MV-4-11 (cell line): ENCODE measurements around the gene ZMYND8.
A peak's percentile ranks its signal among the peaks of the same experiment; 100 is the strongest.
"Not testable (repeated sequence)": the region's sequence is repeated elsewhere in the genome, so short reads cannot be mapped to it uniquely, and the experiment has no call there.

Experiments
- DNase-seq: peaks from one replicate; lab custom pipeline; 2025; lab: John Stamatoyannopoulos, UW

Gene ZMYND8

DNA sequence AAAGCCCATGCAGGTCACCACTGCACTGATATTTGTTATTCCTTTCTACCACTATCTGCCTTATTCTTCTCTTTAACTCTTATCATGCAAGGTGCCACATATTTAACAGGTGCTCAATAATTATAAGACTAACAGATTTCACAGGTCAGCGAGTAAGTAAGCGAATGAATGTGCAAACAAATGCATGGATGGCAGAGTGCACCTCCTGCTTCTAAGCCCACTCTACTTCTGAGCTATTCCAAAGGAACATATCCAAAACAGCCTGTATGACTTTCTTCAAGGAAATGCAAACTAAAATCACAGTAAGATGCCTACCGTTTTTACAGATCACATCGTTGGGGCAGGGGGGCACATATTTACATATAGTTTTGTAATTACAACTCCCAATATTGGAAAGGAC, 71.3 kb downstream of the ZMYND8 start:
- no peak for DNase-seq

DNA sequence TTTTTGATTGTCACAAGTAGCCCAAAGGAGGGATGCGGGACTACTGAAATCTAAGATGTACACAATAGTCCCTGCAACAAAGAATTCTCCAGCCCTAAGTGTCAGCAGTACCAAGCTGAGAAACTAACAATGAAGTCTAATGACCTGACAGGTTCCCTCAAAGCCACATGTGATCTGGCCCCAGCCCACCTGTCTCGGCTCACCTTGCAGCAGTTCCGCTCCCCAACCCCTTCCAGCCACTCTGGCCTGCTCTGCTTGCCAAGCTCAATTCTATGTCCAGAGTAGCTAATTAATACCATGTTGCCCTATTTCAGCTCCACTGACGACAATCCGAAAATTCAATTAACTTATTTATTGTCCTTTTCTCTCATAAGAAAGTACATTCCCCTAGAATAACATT, 72.1 kb downstream of the ZMYND8 start:
- DNase-seq = no peak

DNA sequence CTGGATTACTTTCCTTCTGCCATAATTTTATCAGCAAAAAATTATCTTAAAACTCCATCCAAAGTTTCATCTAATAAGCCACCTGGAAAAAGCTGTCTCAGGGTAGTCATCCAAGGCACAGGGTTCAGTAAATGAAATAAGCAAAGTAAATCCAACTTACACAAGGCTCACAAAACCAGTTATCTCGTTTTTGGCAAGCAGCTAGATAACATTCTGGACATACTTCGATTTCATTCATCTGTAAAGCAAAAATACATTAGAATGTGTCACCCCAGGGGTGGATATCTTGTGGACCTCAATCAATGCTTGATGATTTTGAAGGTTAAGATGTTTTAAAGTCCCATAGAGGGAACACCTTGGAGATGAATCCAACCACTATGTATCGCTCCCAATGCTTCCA, 73.1 kb downstream of the ZMYND8 start:
- no peak for DNase-seq

DNA sequence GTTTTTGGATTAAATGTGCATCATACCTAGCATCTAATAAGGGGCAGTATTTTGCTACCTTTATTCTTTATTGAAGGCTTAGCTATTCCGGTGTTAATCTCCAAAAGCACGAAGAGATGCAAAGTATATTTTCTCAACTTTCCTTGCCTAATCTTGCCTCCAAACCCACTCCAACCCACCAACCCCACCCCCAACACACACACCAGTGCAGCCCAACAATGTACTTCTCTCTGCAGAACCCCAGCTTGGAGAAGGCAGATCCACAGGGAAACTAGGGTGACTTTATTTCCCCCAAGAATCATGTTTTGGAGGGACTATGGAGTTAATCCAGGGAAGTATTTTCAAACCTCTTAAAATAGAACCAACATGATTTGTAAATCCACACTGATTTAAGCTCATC, 73.6 kb downstream of the ZMYND8 start:
- DNase-seq = no peak

DNA sequence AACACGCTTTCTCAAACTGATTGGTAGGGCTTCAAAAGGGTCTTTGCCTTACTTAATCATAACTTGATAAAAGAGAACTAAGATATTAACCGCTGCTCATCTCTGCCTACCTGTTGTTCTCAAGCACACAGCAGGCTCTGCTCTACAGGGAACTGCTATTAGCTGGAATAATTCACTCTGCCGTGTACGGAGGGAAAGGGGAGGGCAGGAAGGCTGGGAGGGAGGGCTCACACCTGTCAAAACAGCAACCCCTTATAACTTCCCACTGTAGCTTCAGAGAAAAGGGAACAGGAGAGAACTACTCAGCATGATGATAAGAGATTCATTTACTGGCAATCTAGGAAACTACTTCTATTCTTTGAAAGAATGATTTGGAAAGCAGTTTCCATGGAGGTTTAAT, 75.1 kb downstream of the ZMYND8 start:
- DNase-seq = no peak

DNA sequence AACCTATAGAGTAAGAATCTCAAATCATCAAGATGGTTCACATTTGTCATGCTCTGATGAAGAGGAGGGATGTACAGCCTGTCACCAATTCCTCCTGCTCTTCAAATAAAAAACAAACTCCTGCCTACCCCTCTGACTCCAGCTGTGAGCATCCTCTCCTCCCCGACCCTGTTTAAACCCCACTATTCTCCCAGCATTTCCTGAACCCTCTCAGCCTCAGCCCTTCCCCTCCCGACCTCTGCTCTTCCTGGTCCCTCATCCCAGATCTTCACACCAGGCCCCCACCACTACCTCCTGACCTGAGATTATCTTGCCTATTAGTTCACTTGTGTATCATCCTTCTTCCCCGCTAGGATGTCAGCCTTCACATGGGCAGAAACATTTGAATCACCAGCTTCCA, 75.8 kb downstream of the ZMYND8 start:
- DNase-seq = no peak

DNA sequence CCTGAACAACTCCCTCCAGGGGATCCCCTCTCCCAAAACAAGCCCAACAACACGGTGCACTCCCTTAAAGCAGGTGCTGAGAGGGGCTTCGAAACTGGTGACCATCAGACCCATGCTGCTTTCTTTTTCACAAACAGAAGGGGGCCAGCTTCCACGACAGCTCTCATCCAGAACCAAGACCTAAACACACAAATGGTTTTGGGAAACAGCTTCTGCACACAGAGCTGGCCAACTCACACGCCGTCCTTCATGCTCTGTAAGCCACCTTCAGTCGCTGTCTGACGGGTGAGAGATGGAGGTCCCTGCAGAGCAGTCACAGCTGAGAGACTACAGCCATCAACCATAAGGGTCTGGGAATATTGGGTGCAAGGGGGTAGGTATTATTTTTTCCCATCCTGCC, 76.3 kb downstream of the ZMYND8 start:
- DNase-seq = no peak

DNA sequence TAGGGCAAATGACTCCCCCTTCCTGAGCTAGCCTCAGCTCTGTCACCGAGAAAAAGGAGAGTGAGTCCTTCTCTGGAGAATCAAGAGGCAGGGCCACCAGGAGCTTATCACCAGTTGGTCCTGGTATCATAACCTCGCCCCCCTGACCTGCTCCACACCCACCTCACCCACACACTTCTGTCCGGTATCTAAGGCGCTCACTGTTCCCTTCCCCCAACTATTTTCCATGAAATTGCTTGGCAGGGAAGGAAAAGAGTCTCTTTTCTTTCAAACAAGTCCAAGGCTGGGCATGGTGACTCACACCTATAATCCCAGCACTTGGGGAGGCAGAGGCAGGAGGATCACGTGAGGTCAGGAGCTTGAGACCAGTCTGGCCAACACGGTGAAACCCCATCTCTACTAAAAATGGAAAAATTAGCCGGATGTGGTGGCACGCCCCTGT, 77.6 kb downstream of the ZMYND8 start:
- DNase-seq = no peak

DNA sequence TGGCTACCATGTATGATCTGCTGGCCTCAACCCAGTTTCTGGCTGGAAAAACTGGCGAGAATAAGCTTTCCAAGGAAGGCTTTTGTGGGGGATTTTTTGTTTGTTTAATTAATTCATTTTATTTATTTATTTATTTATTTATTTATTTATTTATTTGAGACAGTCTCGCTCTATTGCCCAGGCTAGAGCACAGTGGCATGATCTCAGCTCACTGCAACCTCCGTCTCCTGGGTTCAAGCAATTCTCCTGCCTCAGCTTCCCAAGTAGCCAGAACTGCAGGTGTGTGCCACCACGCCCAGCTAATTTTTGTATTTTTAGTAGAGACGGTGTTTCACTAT, 79.0 kb downstream of the ZMYND8 start:
- not testable (repeated sequence) for DNase-seq

DNA sequence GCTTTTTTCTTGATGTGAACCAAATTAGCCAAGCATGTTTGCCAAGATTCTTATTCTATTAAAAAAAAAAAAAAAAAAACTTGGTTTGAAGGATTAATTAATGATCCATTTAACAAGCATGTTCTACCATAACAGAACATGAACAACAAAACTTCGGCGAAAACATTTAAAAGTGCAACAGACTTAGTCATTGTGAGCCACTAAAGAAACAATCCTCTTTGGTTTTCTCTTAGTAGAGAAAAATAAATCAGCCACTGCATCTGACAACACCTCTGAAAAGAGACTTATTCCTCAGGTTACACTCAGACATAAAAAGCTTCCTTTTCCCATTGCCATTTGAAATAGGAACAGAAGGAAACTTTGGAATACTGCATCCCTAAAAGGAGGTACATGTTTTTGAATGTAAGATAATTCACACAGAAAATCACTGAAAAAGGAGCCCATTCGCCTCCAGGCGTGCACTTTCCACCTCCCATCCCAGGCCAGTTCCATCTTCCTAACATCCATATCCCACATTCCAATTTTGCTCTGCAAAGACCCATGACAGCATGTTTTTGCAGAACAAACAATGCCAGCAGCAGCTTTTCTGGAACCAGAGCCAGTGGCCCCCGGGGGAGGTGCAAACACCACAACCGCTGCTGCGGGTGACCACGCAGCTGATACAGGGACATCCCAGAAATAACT, 79.5 kb downstream of the ZMYND8 start:
- peak; percentile 21 for DNase-seq

DNA sequence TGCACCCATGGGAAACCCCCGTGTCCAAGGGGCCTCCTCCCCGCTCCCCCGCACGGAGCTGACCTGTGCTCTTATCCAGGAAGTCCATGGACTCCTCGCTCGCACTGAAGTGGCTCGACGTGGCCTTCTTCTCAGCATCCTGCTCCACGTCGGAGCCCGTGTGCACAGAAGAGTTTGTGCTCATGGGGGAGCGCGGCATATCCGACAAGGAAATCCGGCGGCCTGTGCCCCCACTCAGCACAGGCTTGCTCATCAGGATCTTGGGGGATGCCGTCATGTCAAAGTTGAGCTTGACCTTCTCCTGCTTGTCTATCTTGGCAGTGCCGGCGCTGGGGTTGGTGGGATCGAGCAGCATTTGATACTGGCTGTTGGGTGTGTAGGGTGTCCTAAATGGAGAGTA, 80.2 kb downstream of the ZMYND8 start:
- no peak for DNase-seq

DNA sequence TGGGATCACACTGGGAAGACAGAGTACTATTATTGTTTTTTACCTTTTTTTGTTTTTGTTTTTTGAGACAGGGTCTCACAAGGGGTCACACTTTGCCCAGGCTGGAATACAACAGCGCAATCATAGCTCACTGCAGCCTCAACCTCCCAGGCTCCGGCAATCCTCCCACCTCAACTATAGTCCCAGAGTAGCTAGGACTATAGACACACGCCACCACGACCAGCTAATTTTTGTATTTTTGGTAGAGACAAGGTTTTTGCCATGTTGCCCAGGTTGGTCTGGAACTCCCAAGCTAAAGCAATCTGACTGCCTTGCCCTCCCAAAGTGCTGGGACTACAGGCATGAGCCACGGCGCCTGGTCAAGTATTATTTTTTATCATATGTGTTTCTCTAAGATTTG, 81.0 kb downstream of the ZMYND8 start:
- DNase-seq = no peak

DNA sequence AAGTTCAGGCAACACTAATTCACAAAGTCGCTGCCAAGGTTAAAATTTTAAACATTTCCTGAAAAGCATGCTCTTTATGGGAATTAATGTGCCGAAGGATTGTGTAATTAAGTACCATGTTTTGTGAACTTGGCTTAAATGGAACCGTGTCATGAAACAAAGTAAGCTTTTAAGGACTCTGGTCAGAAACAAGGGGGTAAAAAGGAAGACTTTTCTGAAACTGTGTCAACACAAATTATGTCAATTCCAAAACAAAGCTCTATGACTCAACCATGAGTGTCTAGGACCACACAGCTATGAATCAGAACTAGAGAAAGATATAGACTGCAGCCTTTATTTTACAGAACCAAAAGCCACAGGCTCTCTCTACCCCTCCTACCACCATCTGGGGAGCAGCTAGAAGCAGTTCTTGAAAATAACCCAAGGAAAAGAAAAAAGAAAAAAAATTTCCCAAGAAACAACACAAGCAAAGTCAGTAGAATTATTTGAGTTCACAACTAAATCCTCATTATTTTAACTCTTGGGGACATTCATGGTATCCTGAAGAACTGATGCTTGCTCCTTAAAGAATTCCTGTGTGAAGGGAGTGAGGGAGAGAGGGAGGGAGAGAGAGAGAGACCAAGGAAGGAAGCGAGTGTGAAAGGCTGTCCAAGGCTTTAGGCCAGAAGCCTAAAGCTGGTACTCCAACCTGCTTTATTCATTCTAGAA, 81.9 kb downstream of the ZMYND8 start:
- DNase-seq = peak; percentile 96

DNA sequence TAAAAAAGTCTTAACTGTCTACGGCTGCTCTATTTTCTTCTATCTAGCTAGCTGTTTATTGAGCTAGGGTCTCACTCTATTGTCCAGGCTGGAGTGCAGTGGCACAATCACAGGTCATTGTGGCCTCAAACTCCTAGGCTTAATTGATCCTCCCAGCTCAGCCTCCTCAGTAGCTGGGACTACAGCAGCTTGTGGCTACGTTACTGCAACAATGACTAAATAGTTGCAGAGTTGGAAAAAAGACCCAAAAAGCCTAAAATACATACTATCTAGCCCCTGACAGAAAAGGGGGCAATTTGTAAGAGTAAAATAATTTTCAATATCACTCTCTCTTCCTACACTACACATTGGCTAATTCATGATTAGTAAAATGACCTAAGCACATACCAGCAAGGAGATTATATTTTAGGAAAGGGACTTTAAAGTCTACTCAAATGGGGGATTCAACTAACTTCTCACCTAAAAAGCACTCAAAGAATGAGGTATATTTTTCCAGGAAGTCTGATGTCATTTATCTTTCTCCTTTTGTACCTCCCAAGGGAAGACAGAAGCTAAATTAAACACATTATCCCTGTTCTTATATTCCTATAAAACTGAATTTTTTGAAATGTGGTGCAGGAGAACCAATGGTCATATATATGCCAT, 82.8 kb downstream of the ZMYND8 start:
- DNase-seq = no peak

DNA sequence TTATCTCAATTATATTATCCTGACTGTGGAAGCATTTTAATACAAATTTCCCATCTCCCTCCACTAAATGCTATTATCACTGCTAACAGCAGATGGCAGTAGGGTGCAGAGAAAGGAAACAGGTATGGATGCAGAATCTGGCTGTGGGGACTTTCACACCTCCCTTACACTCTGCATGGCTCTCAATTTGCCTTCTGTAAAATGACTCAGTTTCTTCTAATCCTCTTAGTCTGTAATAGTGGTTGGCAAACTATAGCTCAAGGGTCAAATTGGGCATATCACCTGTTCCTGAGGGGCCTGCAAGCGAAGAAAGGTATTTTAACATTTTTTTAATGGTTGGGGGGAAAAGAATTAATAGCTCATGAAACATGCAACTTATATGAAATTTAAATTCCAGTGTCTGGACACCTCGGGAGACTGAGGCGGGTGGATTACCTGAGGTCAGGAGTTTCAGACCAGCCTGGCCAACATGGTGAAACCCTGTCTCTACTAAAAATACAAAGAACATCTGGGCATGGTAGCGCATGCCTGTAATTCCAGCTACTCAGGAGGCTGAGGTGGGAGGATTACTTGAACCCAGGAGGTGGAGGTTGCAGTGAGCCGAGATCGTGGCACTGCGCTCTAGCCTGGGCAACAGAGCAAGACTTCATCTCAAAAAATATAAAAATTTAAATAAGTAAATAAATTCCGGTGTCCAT, 83.5 kb downstream of the ZMYND8 start:
- DNase-seq = peak; percentile 33

DNA sequence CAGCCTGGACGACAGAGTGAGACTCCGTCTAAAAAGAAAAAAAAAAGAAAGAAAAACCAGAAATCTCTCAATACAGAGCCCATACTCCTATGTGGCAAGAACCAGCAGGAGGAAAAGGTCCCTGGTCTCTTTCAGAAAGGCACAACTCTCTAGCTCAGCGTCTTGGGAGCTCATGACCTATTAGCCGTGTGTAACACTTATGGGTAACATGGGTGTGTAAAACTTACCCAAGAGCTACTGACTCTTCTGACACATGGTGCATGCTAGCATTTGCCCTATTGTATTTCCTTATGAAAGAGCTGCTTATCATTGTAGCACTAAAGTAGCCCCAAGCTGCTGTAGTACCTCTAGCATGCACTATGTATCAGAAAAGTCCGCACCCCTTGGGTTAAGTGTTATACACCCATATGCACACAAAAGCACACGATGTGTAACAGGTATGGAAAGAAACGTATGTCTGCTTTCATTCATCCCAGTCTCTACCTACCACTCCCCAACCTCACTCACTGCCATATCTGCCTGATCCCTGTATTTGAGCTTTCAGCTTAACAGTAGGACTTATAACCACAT, 85.4 kb downstream of the ZMYND8 start:
- DNase-seq = no peak

DNA sequence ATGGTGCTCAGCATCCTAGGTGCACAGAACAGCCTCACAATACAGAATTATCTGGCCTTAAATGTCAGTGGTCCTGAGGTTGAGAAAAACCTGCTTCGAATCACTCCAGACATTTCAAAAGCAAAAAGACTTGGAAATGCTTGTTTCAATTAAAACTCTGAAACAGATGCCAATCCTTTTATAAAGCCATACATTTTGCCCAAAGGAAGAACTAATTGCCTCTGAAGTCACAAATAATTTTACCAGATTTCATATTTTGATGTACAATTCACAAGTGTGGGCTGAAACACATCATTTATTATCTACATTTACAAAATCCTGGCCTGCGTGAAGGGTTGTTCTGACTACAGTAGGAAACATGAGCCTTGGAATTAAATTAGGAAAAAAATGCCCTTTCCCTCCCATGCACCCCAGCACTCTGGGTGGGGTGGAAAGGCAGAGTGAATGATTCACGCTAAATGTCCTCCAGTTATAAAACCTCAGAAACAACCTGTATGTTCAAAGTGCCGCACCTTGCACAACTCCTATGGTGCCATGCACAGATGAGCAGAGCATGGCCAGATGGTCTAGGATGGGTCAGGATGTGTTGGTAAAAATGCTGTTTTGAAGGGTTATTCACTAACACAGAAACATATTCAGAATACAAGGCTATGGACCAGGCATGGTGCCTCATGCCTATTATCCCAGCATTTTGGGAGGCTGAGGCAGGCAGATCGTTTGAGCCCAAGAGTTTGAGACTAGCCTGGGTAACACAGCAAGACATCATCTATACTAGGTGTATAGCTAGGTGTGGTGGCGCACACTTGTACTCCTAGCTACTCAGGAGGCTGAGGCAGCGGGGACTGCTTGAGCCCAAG, 87.0 kb downstream of the ZMYND8 start:
- DNase-seq = no peak

DNA sequence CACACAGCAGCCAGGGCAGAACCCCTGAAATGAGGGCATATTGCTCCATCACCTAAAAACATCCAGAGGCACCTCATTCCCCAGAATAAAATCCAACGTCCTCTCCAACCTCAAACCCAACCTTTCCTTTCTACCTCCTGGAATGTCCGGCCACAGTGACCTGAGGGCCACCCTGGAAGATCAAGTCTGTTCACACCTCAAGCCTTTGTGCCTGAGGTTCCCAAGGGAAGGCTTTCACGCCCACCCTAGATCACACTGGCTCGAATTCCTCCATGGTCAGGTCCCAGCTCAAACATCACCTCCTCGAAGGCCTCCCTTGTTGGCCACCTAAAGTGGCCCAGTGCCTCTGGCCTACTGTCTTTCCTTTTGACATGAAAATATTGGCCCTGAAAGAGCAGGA, 88.9 kb downstream of the ZMYND8 start:
- DNase-seq = no peak

DNA sequence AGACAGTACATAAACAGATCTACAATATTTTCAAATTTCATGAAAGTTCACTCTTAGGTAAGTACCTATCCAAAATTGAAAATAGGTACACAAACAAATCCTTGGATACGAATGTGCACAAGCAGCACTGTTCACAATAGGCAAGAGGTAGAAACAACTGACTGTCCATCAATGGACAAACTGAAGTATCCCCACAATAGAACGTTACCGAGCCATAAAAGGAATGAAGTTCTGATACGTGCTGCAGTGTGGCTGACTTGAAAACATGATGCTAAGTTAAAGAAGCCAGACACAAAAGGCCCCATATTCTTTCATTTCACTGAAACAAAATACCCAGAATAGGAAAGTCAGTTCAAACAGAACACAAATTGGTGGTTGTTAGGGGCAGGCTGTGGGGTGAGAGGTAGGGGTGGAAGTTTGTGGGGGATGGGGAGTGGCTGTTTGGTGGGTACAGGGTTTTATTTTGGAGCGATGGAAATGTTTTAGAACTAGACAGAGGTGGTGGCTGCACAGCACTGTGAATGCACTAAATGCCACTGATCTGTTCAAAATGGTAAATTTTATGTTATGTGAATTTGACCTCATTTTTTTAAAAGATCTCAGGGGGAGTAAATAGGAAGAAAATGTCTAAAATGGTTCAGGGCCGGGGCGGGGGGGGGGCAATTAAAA, 89.5 kb downstream of the ZMYND8 start:
- DNase-seq = no peak

DNA sequence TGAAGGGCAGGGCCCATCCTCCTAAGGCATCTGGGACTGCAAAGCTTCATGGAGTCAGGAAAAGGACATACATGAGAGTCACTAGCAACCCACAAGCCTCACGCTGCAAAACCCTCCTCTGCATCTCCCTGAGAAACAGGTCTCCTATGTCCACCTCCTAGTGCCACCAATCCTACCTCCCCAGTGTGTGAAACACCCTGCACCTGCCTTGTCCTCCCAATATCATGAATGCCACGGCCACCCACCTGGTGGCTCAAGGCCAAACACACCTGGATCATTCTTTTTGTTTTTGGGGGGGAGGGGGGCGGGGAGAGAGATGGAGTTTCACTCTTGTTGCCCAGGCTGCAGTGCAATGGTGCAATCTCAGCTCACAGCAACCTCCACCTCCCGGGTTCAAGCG, 90.5 kb downstream of the ZMYND8 start:
- no peak for DNase-seq

DNA sequence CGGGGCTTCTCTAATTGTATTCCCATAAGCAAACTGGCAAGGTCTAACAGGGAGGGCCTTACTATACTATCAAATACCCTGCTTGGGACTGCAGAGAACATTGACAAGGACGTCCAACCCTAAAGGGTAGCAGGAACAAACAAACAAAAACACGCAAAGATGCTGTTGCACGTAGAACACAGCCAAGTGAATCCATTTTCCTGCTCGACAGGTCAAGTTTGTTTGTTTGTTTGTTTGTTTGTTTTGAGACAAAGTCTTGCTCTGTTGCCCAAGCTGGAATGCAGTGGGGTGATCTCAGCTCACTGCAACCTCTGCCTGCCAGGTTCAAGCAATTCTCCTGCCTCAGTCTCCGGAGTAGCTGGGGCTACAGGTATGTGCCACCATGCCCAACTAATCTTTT, 91.3 kb downstream of the ZMYND8 start:
- no peak for DNase-seq
